LNCAP (cell line): ENCODE data around the gene EFCAB12.

Experiments used
- TF ChIP-seq, protein P1 (sequence below): fragments of 450-650 bp; IDR thresholded peaks from 2 replicates; pipeline ENCODE4 v1.5.1; 2017; ENCODE audit warnings: mild to moderate bottlenecking

EFCAB12 gene

DNA sequence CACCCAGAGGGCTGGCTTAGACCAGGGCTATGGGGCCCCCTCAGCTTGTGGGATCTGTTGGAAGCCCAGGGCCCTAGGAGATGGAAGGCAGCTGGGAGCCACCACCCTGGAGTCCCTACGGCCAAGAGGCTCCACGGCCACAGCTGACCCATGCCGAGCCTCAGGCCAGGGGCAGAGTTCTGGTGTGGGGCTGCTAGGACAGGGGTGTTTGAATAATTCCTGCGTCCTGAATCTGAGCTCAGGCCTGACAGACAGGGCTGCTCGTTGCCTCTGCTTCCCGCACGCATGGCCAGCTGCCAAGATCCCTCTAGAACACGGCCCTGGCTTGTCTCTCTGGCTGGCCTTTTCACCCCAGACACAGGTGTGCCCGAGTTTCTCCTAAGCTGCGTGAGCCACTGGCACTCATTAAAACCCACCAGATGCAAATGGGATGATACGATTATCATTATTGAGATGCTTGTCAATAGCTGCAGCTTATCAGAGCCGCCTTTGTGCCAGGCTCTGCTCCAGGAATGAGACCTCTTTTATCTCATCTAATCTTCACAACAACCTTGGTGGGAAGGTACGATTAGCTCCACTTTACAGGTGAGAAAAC, 70.2 kb downstream of the EFCAB12 start:
- TF ChIP-seq, protein P1, sequence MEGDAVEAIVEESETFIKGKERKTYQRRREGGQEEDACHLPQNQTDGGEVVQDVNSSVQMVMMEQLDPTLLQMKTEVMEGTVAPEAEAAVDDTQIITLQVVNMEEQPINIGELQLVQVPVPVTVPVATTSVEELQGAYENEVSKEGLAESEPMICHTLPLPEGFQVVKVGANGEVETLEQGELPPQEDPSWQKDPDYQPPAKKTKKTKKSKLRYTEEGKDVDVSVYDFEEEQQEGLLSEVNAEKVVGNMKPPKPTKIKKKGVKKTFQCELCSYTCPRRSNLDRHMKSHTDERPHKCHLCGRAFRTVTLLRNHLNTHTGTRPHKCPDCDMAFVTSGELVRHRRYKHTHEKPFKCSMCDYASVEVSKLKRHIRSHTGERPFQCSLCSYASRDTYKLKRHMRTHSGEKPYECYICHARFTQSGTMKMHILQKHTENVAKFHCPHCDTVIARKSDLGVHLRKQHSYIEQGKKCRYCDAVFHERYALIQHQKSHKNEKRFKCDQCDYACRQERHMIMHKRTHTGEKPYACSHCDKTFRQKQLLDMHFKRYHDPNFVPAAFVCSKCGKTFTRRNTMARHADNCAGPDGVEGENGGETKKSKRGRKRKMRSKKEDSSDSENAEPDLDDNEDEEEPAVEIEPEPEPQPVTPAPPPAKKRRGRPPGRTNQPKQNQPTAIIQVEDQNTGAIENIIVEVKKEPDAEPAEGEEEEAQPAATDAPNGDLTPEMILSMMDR = no peak

DNA sequence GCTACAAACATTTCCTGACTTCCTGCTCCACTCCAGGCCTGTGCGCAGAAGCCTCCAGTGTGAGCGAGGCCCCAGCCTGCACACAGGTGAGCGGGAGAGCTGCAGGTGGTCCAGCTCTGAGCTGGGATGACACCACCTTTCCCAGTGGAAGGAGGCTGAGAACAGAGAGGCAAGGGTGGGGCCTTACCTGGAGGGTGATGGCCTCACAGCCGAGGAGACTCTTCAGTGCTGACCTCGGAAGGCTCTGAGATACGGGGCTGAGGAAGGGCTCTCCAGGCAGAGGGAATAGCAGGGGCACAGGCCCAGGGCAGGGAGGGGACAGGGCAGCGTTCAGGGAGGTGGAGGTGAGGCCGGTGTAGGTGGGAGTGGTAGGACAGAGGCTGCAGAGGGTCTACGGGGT, 70.8 kb downstream of the EFCAB12 start:
- TF ChIP-seq, protein P1 = no peak

DNA sequence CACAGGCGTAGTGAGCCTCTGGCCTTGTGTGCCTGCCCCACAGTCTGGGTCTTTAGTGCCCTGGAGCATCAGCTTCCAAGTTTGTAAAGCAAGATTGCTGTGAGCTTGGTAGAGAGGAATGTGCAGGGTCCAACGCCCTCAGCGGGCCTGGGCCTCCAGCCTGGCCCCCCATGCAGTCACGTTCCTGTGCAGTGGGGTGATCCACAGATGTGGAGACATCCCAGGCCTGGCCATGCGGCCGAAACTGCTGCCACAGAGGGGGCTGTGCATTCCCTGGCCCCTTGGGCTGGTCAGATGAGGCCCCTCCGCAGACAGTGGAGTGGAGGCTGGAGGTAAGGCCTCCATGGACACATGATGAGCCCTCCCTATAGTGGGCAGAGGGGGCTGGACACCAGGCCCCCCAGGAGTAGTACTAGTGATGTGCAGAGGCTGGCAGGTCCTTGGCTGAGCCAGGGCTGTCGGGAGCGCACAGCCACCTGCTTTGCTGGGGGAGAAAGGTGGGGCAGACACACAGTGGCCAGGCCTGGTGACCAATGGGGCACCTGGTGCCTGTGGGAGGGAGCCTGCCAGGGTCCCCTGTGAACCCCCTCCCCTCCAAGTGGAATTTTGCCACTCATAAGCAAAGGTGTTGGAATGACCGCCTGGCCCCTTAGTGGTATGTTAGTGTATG, 71.5 kb downstream of the EFCAB12 start:
- TF ChIP-seq, protein P1 = no peak

DNA sequence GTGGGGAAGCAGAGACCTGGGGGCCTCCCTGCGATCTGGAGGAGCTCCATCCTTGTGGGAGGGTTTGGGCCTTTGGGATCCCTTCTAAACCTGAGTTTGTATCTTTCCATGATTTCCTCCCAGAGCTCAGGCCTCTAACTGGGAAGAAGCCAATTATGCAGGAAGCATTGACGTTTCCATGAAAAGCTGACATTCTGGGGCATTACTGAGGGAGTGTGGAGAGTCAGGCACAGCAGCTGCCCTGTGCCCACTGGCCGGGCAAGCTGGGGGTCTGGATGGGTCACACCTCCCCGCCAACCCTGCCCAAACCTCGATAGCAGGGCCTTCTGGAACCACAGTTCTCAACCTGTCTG, 74.9 kb downstream of the EFCAB12 start:
- TF ChIP-seq, protein P1 = no peak

DNA sequence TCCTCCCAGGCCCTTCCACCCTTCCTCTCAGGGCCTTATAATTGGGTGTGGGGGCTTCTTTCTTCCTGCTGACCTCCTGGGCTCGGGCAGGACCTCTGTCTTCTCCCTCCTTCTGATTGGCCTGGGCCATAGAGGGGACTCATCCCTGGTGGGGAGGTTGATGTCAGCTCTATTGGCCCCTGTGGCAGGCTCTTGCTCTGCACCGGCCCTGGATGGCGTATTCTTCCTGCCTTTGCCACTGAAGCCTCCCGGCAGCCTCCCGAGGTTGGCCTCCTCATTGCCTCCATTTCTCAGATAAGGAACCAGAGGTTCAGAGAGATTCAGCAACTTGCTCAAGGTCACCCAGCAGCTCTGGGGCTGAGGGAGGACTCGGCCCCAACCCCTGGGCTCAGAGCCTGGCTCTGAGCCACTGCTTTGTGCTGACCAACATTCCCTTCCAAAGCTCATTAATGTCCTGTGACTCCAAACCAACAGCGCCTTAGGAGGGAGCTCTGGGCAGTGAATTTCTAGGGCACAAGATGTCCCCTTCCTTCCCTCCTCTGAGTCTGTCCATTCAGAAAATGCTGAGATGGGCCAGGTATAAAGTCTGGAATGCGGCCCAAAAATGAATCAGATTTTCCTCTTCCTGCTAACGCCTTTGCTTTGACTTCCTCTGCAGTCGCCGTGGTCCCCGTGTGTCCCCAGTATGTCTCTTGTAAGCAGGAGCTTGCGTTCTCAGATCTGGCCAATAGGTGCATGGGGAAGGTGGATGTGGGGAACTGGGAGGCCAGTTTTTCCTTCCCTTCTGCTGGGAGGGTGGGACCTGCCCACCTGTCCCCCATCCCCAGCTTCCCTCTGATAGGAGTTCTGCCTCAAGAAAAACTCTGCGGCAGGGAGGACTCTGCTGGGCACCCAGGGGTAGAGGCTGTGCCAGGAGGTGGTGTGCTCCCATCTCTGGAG, 75.5 kb downstream of the EFCAB12 start:
- TF ChIP-seq, protein P1 = no peak

DNA sequence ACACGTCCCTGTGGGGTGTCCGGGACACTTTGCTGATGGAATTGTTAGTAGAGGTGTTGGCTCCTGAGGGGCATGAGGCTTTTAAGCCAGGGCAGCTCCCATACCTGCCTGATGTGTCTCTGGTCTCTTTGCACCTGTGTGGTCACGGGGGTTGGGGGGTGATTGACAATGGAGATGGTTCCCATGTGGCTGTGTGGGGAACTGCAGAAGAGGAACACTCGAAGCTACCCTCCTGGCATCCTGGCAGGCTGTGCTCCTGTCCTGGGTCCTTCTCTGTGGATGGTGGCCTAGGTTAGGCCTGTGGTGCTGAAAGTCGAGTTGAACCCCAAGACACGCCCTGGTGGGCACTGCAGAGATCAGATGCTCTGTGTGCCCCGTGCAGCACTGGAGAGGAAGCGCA, 76.4 kb downstream of the EFCAB12 start:
- TF ChIP-seq, protein P1 = no peak
